Uterus (tissue), 2 donors: Measurements from ENCODE around the gene CAMTA1.

Experiments
- CTCF ChIP-seq, 4 experiments: fragments of 200-600 bp in 2 of 4; fragments of 450-650 bp in 2 of 4; sonication (generic) in 2 of 4; IDR thresholded peaks; one replicate each; pipeline ENCODE4 v1.5.1; 2016 to 2019; ENCODE audit warnings: antibody characterized with exemption in 4 of 4, mild to moderate bottlenecking in 2 of 4, moderate library complexity in 1 of 4
- POLR2A ChIP-seq, 2 donors: fragments of 450-650 bp; IDR thresholded peaks; one replicate each; pipeline ENCODE4 v1.6.1; 2016; ENCODE audit warnings: antibody characterized with exemption in 2 of 2, mild to moderate bottlenecking in 1 of 2, moderate library complexity in 1 of 2

GRCh38 chr1:7552402-7552801 lies 767.1 kb downstream of the CAMTA1 start:
- TF ChIP-seq CTCF (IDR thresholded peaks at IDR 0.05) (no peak), POLR2A (IDR thresholded peaks at IDR 0.05) (no peak)
